Vagina (tissue), 2 donors: ENCODE results near the gene LAMB3.

Source experiments
- CTCF ChIP-seq, 3 experiments: fragments of 450-650 bp in 2 of 3; fragments of 200-600 bp in 1 of 3; sonication (generic) in 1 of 3; IDR thresholded peaks; one replicate each; pipeline ENCODE4 v1.5.1; 2017 to 2019; ENCODE audit warnings: antibody characterized with exemption in 3 of 3, mild to moderate bottlenecking in 2 of 3, moderate library complexity in 2 of 3
- POLR2A ChIP-seq, 2 donors: fragments of 450-650 bp; IDR thresholded peaks; one replicate each; pipeline ENCODE4 v1.6.1; 2017; ENCODE audit warnings: antibody characterized with exemption in 2 of 2, mild to moderate bottlenecking in 2 of 2, moderate library complexity in 2 of 2

GRCh38 chr1:209616366-209617046 is 35.7 kb downstream of the LAMB3 start:
- TF ChIP-seq CTCF (IDR thresholded peaks at IDR 0.05): no peak
- no peak for TF ChIP-seq POLR2A (IDR thresholded peaks at IDR 0.05)
